NCI-H146 treated with DMSO at 0.1 percent for 48 hours (cell line): Measurements from ENCODE around the gene ITPK1.

Experiments used
- DNase-seq: peaks from one replicate; lab custom pipeline; 2025; ENCODE audit not compliant: unreplicated experiment; lab: John Stamatoyannopoulos, UW

ITPK1 gene

DNA sequence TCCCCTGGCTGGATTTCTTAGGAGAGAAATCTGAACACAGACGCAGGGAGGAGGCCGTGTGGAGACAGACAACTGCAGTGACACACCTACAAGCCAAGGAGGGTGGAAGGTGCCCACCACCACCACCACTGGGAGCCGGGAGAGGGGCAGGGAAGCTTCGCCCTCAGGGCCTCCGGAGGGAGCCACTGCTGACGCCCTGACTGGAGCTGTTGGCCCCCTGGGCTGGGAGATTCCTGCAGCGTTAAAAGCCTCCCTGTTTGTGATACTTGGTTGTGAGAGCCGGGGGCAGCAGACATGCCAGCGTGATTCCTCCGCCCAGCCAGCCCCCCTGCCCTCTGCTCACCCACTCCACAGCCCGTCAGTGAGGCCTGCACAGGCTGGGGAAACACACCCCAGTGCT is 120.8 kb downstream of the ITPK1 start:
- no peak for DNase-seq

DNA sequence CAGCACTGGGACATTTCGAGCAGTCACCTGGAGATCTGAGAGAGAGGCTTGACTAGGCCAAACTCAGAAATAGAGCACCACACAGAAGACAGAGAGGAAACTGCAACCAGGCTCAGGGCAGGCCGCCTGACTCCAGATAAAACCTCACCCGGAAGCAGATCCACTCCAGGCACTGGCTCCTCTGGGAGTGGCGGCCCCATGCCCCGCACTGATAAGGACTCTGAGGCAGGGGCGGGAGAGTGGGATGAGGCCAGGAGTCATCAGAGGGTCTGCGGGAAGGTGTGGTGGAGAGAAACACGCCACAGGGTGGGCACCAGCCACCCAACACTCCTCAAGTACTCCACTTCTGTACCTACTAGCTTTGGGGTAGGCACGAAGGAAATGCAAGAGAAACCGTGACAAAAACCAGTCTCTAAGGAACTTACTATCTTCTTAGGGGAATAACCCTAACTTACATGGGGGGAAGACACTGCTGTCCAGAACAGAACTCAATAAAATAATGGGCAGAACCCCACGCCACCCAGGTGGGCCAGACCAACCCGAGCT is 121.5 kb downstream of the ITPK1 start:
- DNase-seq = no peak

DNA sequence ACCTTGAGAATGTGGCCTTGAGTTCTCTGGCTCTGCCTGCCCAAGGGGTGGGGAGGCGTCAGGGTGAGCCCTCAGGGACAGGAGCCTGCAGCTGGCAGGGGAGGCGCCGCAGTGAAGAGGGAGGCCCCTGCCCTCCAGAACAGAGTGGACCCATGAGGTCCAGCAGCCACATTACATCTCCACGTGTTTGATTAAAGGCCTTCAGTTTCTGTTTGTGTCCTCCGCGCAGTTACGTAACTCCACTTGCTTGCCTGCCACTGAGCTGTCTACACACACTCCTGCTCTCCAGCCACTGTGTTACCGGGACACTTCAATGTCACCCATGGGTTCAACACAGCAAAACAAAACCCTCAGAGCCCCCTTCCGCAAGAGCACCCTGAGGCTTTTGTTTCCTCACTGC is 122.4 kb downstream of the ITPK1 start:
- DNase-seq = no peak

DNA sequence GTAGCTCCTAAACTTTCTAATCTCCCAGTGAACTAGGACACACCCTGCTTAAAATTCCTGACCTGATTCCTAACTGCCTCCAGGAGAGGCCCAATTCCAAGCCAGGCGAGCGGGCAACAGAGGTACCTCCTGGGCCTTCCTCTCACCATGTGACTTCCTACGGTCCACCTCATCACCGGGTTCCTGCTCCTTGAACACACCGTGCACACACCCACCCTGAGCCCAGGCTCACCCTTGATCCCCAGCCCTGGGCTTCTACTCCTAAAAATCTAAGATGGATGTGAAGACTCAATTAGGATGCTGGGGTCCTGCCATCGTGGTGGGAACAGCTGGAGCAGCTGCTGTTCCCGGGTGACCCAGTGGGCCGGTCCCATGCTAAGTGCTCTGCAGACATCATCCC is 124.2 kb downstream of the ITPK1 start:
- no peak for DNase-seq

DNA sequence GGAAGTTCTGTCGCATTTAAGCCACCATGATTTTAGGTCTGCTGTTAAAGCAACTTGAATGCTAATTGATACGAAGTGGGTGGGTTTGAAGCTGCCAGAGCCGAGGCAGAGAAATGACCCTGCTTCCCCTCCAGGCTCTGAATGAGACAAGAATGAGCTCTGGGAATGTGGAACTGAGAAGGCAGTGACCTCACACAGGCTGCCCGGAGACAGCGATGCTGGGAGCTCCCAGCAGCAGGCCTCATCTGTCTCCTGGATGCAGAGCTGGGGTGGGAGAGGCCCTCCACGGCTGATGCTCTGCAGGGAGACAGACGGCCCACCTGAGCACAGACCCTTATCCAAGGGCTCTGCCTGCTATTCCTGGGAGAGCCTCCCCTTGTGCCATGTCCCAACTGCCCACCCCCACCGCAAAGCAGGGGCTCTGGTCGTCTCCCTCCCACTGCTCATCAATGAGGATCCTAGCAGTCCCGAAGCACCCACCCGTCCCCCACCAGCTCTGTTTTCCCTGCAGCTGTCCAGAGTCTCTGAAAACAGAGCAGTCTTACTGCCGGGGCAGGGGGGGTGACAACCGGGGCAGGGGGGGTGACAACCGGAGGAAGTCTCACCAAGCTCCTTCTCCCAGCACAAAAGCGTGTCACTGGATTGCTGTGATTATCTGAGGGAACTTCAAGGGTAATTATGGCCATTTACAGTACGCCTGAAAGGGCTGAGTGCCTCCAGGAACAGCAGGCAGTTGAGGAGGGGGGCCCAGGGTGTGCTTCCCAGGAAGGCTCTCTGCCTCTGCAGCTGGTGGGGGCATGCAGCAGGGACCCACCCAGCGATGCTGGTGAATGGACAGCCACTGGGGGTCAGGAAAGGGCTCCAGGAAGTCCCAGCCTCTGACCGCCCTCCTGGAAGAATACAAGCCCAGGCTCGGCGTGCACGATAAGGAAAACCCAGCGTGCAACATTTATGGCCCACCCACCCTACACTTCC is 125.0 kb downstream of the ITPK1 start:
- DNase-seq = peak; percentile 37

DNA sequence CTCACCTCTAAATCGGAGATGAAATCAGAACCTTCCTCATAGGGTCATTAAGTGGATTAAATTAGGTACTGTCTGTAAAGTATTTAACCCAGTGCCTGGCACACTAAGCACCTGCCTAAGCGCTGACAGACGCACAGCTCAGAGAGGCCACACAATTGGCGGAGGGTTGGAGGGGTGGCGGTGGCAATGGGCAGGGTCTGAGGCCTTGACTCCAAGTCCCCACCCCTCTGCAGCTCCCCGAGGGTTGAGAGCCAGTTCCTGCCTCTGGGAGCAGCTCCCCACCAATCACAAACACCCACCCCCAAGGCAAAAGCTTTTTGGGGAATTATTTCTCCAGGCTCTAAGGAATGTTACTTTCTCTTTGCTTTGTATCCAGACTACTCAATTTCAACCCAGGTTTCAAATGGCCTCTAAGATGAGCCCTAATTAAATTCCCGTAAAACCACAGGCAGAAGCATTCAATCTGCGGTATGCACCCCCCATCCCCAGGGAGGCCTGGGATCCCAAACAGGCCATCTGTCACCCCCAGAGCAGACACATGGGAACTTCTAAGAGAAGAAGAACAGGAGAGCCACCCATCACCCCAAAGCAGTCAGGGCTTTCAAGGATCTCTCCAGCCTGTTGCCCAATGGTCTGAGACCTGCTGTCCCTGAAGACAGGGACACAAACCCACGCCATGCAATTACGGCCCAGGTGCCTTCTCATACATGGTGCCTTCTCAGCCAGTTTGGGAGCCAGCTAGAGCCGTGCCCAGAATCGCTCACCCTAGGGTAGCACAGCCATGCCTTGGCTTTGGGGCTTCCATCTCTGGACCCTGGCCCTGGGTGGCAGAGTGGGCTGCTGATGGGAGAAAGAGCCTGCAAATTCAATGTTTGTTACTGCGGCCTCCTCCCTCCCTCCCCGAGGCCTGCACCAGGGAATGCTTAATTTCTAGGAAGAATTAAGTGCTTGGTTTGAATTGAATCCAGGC is 126.7 kb downstream of the ITPK1 start:
- DNase-seq = no peak

DNA sequence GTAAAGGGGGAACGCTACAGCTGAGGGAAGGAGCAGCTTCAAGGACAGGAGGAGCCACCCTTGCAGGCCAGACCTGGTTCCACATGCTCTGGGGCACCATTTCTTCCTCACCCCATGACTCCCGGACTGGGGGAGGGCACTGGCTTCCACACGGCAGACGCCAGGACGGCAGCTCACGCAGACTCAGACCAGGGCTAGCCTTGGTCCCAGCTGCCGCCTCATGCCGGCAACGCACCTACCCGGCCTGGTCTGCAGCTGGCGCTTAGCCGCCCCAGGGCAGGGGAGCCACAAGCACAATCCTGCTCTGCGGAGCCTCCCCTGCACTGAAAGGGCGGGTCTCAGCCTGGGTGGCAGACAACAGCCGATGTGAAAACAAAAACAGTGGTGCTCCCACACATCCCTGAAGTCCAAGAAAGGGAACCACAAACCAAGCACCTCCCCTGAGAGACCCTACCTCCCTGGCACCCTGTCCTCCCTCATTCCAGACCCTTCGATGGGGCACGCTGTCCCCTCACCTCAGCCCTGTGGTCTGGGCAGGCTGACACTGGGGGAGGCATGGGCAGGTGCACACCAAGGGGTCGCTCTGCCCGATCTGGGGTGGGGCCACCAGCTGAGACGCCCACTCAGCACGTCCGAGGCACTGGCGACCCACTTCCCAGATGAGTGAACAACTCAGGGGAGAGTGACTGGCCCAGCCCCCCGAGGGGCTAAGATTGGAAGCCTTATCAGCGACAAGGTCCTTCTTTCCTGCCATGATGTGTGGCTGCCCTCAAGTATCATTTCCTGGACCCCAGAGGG is 127.8 kb downstream of the ITPK1 start:
- DNase-seq = no peak

DNA sequence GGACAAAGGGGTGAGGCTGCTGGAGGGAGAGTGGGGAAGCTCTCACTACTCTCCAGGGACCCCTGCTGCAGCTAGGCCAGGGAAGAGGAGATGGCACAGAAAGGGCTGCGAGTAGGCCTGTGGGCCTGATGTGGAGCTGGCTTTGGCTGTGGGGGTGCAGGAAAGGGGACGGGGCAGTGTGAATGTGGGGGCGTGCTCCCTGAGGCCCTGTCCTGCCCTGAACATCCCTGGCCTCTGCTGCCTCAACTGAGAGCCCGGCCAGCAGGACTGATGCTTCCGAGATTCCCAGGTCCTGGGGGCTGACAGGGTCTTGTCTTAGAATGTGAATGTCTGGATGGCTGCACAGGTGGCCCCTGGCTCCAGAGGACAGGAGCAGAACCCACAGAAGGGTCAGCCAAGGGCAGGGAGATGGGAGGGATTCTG is 128.6 kb downstream of the ITPK1 start:
- no peak for DNase-seq

DNA sequence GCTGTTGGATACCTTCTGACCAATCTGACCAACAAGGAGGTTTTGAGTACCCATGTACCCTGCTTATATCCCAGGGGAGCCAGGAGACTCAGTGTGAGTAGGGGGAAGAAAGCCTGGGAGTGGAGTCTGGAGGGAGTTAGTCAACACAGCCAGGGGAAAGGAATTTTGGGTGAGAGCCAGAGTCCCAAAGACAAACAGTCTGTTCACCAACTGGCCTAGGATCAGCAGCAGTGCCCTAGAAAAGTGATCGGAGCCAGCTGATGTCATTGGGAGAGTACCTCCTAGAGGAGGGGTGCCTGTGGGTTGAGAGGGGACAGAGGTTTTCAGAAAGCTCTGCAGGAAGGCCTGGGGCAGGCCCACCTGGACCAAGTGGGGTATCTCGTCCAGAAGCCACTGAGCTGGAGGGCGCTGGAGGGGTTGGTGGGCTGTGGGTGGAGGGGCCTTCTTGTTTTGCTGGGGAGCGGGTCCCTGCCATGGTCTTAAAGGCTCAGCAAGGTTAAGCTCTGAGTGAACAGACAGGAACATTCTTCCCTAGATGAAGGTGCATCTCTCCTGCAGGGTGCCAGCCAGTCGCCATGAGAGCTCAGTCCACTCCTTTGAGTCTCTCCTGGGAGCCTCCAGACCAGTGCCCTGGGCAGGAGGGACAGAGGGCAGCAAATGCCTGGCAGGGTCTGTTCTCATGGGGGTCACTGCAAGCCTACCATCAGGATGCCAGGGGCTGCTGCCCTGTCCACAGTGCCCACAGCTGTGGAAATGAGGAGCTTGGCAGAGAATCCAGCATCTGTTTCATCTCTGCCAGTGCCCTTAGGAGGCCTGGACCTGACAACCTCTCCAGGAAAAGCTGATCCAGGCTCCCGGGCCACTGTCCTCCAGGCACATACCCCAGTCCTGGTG is 129.2 kb downstream of the ITPK1 start:
- DNase-seq = no peak

DNA sequence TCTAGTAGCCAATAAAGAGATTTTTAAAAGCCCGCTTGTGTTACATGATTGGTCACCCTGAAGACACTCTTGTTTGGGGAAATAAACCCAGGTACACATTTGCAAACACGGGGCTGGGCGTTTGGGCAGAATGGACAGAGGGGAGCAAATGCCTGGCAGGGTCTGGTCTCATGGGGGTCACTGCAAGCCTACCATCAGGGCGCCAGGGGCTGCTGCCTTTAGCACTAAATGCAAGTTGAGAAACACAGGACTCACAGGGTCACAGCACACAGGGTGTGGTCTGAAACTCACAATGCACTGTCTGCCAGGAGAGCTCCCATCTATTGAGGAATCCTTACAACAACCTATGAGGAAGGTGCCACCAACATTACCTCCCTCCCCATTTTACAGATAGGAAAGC is 130.2 kb downstream of the ITPK1 start:
- DNase-seq = no peak

DNA sequence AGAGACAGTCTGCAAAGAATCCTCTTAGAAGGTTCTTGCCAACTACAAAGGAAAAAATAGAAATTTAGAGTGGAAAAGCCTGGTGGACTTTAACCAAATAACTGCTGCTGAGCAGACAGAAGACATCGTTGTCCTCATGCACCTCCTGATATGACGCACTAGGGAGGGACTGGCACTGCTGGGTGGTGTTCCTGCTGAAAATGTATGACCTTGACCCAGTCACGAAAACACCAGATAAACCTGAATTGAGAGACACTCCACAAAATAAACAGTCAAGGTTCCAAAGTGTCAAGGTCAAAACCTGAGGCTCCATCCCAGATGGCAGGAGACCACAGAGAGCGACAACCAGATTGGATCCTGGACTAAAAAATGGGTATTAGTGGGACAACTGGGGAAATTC is 130.8 kb downstream of the ITPK1 start:
- DNase-seq = no peak

DNA sequence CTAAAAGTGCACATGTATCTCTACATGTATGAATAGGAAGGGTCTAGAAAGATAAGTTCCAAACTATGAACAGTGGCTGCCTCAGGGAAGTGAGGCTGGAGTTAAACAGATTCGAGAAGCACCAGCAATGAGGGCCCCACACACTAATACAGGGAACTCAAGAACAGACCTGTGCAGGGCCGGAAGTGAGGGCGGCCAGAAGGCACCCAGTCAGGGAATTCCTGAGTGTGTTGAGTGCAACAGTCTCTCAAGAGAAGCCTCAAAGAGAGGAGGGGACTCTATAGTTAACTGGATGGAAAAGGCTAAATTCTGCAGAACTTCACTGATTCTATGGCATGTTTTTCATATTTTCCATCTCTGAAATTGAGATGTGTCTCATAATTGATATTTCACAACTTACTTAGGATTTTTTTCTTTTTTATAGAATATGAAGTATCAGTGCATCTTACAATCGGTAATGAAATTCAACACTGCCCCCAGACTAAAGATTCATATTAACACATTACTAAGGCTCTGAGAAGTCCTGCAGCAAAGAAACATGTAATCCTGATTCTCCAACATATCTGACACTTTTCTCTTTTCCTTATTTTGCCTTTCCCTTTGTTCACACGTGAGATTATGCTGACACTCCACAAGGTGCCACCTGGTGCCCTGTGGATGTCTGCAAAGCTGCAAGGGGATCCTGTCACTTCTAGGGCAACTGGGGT is 131.5 kb downstream of the ITPK1 start:
- DNase-seq = no peak

DNA sequence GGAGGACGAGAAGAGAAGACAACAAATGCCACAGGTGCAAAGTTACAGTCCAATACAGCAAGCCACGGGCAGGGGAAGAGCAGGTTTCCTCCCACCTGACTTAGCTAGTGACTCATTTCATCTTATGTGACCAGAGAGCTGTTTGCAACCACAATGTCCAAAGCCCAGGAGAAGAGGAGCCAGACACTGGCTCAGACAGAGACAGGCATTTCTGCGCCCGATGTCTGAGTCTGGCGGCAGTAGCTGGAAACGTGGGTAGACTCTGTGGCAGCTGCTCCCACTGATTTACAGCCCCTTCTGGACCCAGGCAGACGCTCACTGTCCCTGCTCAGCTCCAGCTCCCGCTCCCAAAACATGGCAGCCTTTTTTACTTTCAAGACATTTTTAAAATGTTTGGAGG is 132.8 kb downstream of the ITPK1 start:
- DNase-seq = no peak

DNA sequence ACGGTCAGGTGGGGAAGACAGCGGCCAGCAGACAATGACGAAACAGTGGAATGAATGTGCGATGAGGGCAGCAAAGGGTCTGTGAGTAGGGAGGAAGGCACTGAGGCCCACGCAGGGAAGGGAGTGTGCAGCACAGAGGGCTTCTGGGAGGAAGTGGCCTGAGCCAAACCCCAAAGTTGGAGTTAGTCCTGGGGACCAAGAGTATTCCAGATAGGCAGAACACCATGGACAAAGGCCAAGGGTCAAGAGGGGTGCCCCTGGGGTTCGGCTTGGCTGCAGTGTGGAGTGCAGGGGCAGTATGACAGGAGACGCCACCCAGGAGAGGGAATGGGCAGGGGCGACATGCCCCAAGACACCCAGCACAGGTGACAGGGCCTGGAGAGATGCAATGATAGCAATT is 134.0 kb downstream of the ITPK1 start:
- DNase-seq = no peak

DNA sequence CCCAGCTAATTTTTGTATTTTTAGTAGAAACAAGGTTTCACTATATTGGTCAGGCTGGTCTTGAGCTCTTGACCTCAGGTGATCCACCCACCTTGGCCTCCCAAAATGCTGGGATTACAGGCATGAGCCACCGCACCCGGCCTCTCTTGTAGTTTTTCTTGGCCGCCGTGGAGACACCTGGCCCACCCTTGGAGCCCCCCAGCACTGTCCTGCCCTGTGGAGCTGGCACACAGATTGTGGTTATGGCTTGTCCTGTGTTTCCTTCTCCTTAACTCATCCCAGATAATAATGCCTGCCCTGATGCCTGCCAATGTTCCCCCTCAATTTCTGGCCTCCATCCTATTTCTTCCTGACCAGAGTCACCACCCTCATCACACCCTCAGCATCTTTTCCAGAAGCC is 134.9 kb downstream of the ITPK1 start:
- no peak for DNase-seq

DNA sequence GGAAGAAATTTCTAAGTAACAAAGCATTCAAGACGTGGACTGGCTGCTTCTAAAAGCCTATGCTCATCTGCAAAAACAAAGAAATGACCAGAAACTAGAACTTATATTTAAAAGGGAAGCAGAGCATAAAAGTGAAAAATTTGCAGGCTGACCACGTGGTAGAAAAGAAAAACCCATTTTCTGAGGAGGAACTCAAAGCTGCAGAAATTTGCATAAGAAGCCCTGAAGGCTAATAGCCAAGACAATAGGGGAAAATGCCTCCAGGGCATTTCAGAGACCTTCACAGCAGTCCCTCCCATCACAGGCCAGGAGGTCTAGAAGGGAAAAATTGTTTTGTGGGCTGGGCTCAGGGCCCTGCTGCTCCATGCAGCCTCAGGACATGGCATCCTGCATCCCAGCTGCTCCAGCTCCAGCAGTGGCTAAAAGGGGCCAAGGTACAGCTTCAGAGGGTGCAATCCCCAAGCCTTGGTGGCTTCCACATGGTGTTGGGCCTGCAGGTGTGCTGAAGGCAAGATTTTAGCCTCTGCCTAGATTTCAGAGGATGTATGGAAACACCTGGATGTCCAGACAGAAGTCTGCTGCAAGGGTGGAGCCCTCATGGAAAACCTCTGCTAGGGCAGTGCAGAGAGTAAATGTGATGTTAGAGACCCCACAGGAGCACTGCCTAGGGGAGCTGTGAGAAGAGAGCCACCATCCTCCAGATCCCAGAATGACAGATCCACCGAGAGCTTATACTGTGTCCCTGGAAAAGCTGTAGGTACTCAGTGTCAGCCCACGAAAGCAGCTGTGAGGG is 137.3 kb downstream of the ITPK1 start:
- no peak for DNase-seq

DNA sequence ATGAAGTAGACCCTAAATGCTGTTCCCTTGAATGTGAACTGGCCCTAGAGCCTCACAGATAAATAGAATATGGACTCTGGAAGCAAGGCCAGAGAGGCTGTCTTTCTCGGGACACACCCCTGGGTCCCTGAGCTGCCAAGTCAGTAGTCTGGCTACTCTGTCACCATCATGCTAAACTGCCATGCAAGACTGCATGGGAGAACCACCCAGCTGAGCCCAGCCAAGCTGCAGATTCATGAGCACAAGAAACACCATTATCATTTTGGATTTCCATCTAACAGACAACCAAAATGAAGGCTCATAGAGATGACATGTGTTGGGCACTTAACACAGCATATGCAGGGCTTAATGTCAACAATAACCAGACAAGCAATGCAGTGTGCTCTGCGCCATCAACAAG is 139.5 kb downstream of the ITPK1 start:
- no peak for DNase-seq
